PC-3 (cell line): ENCODE data around the gene GALNT2.

Experiments
- EZH2 ChIP-seq: fragments of 300-600 bp; sonication (generic); IDR thresholded peaks from one replicate; pipeline ENCODE4 v1.6.1; 2017; ENCODE audit warnings: antibody characterized with exemption, mild to moderate bottlenecking, low read length; ENCODE audit not compliant: unreplicated experiment
- TF ChIP-seq, protein P1 (sequence below): fragments of 300-600 bp; sonication (generic); conservative IDR thresholded peaks from 2 replicates; pipeline ENCODE4 v1.5.1; 2017; ENCODE audit warnings: antibody characterized with exemption, low read depth, mild to moderate bottlenecking, low read length

DNA sequence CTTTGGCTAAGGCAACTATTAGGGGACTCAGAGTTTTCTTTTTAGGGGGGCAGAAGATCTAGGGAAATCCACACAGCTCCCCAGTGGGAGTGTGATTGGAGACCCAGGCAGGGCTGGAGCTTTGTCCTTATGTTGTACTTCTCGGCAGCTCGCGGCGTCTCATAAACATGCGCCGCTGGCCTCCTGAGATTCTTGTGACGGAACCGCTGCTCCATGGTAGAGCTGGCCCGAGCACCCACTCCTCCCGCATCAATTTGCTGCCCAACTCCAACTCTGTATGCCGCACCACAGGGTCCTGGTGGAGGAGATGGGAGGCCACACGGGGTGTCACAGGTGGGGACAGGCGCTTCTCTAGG, 143.9 kb downstream of the GALNT2 start:
- TF ChIP-seq, protein P1, sequence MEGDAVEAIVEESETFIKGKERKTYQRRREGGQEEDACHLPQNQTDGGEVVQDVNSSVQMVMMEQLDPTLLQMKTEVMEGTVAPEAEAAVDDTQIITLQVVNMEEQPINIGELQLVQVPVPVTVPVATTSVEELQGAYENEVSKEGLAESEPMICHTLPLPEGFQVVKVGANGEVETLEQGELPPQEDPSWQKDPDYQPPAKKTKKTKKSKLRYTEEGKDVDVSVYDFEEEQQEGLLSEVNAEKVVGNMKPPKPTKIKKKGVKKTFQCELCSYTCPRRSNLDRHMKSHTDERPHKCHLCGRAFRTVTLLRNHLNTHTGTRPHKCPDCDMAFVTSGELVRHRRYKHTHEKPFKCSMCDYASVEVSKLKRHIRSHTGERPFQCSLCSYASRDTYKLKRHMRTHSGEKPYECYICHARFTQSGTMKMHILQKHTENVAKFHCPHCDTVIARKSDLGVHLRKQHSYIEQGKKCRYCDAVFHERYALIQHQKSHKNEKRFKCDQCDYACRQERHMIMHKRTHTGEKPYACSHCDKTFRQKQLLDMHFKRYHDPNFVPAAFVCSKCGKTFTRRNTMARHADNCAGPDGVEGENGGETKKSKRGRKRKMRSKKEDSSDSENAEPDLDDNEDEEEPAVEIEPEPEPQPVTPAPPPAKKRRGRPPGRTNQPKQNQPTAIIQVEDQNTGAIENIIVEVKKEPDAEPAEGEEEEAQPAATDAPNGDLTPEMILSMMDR: no peak
- no peak for TF ChIP-seq EZH2
